Thoracic aorta (tissue), 2 donors: ENCODE measurements around the gene HRAS. TPM values are rescaled to one million over a fixed set of nuclear protein-coding genes. Genes with fewer than 3 reads are reported as not detected.
A peak's percentile ranks its signal among the peaks of the same experiment; 100 is the strongest.

Source experiments
- ATAC-seq: fragments of 150-250 bp; one replicate; pipeline ENCODE4 v1.8.0; 2017; ENCODE audit warnings: low read depth; ENCODE audit not compliant: insufficient number of reproducible peaks, low FRiP score
- DNase-seq: peaks from one replicate; pipeline ENCODE4 v3.0.0-alpha.2; 2020; ENCODE audit warnings: low spot score
- H3K27ac ChIP-seq, 2 donors: fragments of 200-600 bp; sonication (generic); 1 replicate in 1 of 2; 2 replicates in 1 of 2; pipeline ENCODE4 v1.5.1; 2016; ENCODE audit warnings: mild to moderate bottlenecking in 2 of 2, moderate library complexity in 2 of 2
- H3K27me3 ChIP-seq: fragments of 200-600 bp; sonication (generic); replicated peaks from 2 replicates; pipeline ENCODE4 v1.6.0; 2016; ENCODE audit warnings: mild to moderate bottlenecking; ENCODE audit not compliant: insufficient read depth
- H3K36me3 ChIP-seq: fragments of 200-600 bp; sonication (generic); one replicate; pipeline ENCODE4 v1.5.1; 2016
- H3K4me1 ChIP-seq, 2 donors: fragments of 200-600 bp; sonication (generic); 1 replicate in 1 of 2; 2 replicates in 1 of 2; pipeline versions ENCODE4 v1.5.1 to v1.6.0; 2016; ENCODE audit warnings: low read depth in 2 of 2, mild to moderate bottlenecking in 1 of 2; ENCODE audit not compliant: control insufficient read depth in 1 of 2
- H3K4me3 ChIP-seq: fragments of 200-600 bp; sonication (generic); 2 replicates; pipeline ENCODE4 v1.5.1; 2016; ENCODE audit warnings: mild to moderate bottlenecking
- H3K9me3 ChIP-seq: fragments of 200-600 bp; sonication (generic); 2 replicates; pipeline ENCODE4 v1.5.1; 2016
- CTCF ChIP-seq: fragments of 200-600 bp; sonication (generic); IDR thresholded peaks from one replicate; pipeline ENCODE4 v1.5.1; 2019; ENCODE audit warnings: antibody characterized with exemption
- total RNA-seq, 2 donors: library from RNA; depleted of rRNA; stranded (reverse); fragments of >200 nt; gene quantifications; one replicate each; pipeline versions ENCODE4 v1.1.0 to v1.2.3, GENCODE V29; 2016

HRAS gene
- total RNA-seq, 2 donors from 2014 or later, result 17.7 to 32.4 TPM

DNA sequence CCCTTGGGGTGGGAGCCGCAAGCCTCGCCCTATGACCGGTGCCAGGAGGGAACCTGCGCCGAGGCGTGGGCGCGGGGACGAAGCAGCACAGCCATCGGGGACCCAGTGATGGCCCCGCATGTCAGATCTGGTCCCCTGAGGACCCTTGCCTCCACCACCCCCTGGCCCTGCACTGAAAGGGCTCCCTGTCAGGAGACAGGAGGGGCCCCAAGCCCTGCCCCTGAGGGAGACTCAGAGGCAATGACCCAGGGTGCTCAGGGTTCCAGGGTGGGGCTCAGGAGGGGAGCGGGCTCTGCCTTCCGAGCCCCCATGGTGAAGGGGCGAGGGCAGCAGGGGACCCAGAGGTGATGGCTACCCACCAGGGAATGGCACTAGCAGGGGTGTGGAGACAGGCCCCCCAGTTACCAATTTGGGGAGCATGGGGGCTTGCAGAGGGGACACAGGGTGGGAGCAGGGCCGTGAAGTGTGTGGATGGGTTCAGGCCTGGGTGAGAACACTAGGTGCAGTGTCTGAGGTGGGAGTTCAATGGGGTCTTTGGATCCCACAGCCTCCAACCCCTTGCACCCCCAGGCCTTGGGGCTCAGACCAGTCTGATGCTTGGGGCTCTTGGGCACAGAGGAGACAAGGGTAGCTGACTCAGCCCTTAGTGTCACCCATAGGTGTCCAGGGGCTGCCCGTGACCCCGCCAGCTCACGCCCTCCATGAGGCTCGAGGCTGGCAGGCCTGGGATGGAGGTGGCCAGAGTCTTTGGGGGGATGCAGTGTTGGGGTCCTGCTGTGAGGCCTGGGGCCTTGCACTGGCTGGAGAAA, 2.5 kb upstream of the HRAS start:
- ATAC-seq (no peak), DNase-seq (no peak)
- H3K4me3 ChIP-seq, result peak overlapping the region; percentile 90
- H3K4me1 ChIP-seq, result peaks cover 16 to 35% of the 10 kb centered on the region in 2 donors
- no peaks in the 10 kb centered on the region for H3K9me3 ChIP-seq
- TF ChIP-seq CTCF, result no peak
- no peaks in the 10 kb centered on the region for H3K27me3 ChIP-seq
- H3K36me3 ChIP-seq, result peaks cover under 1% of the 10 kb centered on the region
- H3K27ac ChIP-seq, result no peak overlapping the region

DNA sequence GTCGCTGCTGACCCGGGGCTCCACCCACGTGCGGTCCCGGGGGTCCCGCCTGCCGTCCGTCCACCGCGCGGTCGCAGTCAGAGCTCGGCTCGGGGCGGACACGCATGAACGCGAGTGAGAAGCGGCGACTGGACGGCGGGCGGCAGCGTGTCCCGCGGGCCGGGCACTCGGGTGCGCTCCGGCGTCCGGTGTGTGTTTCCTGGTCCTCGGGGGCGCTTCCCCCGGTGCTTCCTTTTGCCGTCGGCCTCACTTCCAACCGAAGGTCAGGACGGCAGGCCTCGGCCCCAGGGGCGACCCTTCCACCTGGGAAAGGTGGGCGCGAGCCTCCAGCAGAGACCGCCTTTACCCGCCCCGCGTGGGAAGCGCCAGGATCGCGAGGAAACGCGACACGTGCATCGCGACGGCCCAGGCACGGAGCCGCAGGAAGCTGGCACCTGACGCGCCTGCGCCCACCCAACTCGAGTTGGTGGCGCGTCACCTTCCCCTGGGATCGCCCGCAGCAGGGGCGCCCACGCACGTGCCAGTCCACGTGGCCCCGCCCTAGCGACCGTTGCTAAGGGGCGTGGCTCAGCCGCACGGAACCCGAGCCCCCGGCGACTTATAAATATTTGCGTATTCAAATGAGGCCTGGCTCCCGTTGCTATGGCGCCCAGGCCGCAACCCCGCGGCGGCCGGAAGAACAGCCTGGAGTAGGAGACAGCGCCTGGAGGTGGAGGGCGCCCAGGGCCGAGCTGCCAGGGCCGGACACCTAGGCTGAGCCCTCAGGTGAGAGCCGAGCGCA, 1.7 kb upstream of the HRAS start, which contains the start of gene LRRC56:
LRRC56 (plus strand) TSS at position 687 of the 781 bp plus-strand sequence. CDS start 3,158 bp downstream, outside the sequence.
- DNase-seq, result peak; percentile 32
- no peak for TF ChIP-seq CTCF
- Histone ChIP-seq H3K9me3 (no peaks in the 10 kb centered on the region), H3K27ac (peak within 1 kb of the TSS; percentile 11 to 22), H3K36me3 (peaks cover 9% of the 10 kb centered on the region), H3K27me3 (no peaks in the 10 kb centered on the region), H3K4me3 (peak within 1 kb of the TSS; percentile 90), H3K4me1 (peaks cover 16 to 35% of the 10 kb centered on the region in 2 donors)
- ATAC-seq, result no peak

- TF ChIP-seq CTCF, result no peak
- Histone ChIP-seq H3K27ac (no peak overlapping the region), H3K4me3 (peak overlapping the region; percentile 96), H3K36me3 (peaks cover 12% of the 10 kb centered on the region), H3K4me1 (peaks cover 16 to 35% of the 10 kb centered on the region in 2 donors), H3K27me3 (no peaks in the 10 kb centered on the region), H3K9me3 (no peaks in the 10 kb centered on the region)
- no peak for ATAC-seq
- DNase-seq, result no peak
These were observed 212 bp downstream of the HRAS start for GRCh38 chr11:535210-535518.

DNA sequence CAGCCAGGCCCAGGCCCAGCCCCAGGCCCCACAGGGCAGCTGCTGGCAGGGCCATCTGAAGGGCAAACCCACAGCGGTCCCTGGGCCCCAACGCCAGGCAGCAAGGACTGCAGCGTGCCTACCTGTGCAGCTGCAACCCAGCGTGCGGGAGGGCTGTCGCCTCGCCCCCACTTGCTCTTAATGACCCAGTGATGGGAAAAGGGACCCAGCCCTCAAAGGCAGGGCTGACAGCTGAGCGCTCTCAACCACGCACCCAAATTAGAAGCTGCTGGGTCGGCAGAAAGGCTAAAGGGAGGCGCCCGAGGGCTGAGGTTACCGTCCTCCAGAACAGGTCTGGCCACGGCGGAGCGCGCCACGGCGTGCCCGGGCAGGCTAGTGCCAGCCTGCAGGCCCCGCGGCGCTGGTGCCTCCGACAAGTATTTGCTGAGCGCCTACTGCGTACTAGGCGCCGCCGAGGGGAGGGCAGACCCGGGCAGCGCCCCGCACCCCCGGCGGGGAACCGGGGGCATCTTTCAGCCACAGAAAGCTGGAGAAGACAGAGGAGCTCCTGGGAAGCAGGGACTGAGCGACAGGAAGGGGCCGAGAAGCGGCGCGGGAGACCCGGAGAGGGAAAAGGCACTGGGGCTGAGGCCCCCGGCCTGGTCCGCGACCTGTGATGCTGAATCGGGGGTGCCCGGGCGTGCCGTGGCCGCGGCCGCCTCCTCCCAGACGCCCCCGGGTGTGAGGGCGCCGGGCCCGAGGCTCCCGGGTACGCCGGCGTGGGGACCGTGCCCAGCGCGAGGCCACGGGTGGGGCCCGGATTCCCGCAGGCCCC, 773 bp downstream of the HRAS start:
- peak overlapping the region; percentile 96 for H3K4me3 ChIP-seq
- no peaks in the 10 kb centered on the region for H3K27me3 ChIP-seq
- ATAC-seq, result no peak
- peak overlapping the region in 1 of 2 donors; percentile 44 for H3K27ac ChIP-seq
- peaks cover 12% of the 10 kb centered on the region for H3K36me3 ChIP-seq
- no peaks in the 10 kb centered on the region for H3K9me3 ChIP-seq
- TF ChIP-seq CTCF, result no peak
- DNase-seq, result no peak
- peaks cover 16 to 35% of the 10 kb centered on the region in 2 donors for H3K4me1 ChIP-seq
